Glutamatergic neuron (in vitro differentiated cells): ENCODE data around the gene EVI5. TPM values are rescaled to one million over a fixed set of nuclear protein-coding genes. Genes with fewer than 3 reads are reported as not detected.
A peak's percentile ranks its signal among the peaks of the same experiment; 100 is the strongest.

Source experiments
- DNase-seq: peaks from one replicate; pipeline ENCODE4 v3.0.0; 2022
- H3K27ac Mint-ChIP-seq: one replicate; pipeline ENCODE4 v1.8.0; 2020; ENCODE audit warnings: mild to moderate bottlenecking, mixed read lengths, inconsistent platforms; ENCODE audit not compliant: unreplicated experiment
- H3K27me3 Mint-ChIP-seq: one replicate; pipeline ENCODE4 v1.8.0; 2020; ENCODE audit warnings: mild to moderate bottlenecking, moderate library complexity, mixed read lengths, inconsistent platforms; ENCODE audit not compliant: unreplicated experiment
- H3K36me3 Mint-ChIP-seq: one replicate; pipeline ENCODE4 v1.8.0; 2020; ENCODE audit warnings: mild to moderate bottlenecking, mixed read lengths, inconsistent platforms; ENCODE audit not compliant: unreplicated experiment
- H3K4me1 Mint-ChIP-seq: one replicate; pipeline ENCODE4 v1.8.0; 2020; ENCODE audit warnings: mild to moderate bottlenecking, low read depth, mixed read lengths, inconsistent platforms; ENCODE audit not compliant: unreplicated experiment
- H3K4me3 Mint-ChIP-seq: one replicate; pipeline ENCODE4 v1.8.0; 2020; ENCODE audit warnings: mild to moderate bottlenecking, mixed read lengths, inconsistent platforms; ENCODE audit not compliant: unreplicated experiment
- H3K9me3 Mint-ChIP-seq: one replicate; pipeline ENCODE4 v1.8.0; 2020; ENCODE audit warnings: mild to moderate bottlenecking, moderate library complexity, mixed read lengths, inconsistent platforms; ENCODE audit not compliant: unreplicated experiment
- CTCF ChIP-seq: fragments of 200-600 bp; sonication (generic); IDR thresholded peaks from one replicate; pipeline ENCODE4 v1.5.0; 2021; ENCODE audit not compliant: partially characterized antibody, unreplicated experiment
- total RNA-seq: library from RNA; stranded (reverse); fragmentation: NEBNext Ultra II Directional; extraction: Animal tissue kit (Norgen Biotek cat#: 25700); gene quantifications from one replicate; pipeline ENCODE4 v1.2.1, GENCODE V29; 2021; ENCODE audit not compliant: unreplicated experiment

EVI5 gene
- total RNA-seq, 1 donor from 2014 or later = 19.5 TPM

DNA sequence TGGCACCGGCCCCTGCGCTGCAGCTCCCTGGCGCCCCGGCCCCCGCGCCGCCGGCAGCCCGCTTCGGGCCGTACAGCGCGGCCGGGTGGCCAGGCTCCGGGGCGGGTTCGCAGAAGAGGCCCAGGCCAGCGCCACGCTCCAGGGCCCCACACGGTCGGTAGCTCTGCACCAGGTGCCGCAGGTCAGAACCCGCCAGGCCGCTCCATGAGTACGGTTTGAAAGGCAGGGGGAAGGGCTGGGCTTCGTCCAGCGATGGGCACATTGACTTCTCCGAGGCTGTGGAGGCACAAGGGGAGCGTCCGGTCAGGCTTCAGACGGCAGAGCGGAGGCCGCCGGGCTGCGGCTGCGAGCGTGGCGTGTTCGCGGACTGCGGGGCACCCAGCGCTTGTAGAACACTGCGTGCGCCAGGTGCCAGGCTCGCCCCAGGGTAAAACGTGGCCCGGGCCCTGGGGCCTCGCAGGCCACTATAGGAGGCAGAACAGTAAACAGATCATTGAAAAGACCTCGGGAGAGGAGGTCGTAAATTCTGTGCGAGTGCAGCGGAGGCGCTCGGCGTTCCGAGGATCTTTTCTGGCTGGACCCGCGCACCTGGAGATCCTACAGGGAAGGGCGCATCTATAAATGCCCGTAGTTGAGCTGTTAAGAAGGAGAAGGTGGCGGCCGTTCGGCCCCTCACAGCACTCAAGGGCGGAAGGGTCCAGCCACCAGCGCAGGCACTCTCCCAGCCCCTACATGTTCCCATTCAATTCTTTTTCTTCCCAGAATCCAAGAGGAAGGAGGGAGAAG, 303.9 kb downstream of the EVI5 start:
- peaks cover 39% of the 10 kb centered on the region for H3K27me3 Mint-ChIP-seq
- peaks cover 11% of the 10 kb centered on the region for H3K36me3 Mint-ChIP-seq
- H3K4me3 Mint-ChIP-seq = peak overlapping the region; percentile 78
- peaks cover 12% of the 10 kb centered on the region for H3K9me3 Mint-ChIP-seq
- H3K4me1 Mint-ChIP-seq = peaks cover 13% of the 10 kb centered on the region
- peak; percentile 41 for DNase-seq
- no peak for TF ChIP-seq CTCF
- H3K27ac Mint-ChIP-seq = no peak overlapping the region

GRCh38 chr1:92480200-92480812, 304.6 kb downstream of the EVI5 start:
- no peak overlapping the region for H3K27ac Mint-ChIP-seq
- DNase-seq = peak; percentile 26
- H3K9me3 Mint-ChIP-seq = peaks cover 12% of the 10 kb centered on the region
- peaks cover 11% of the 10 kb centered on the region for H3K36me3 Mint-ChIP-seq
- peaks cover 41% of the 10 kb centered on the region for H3K27me3 Mint-ChIP-seq
- no peak for TF ChIP-seq CTCF
- peak overlapping the region; percentile 71 for H3K4me3 Mint-ChIP-seq
- H3K4me1 Mint-ChIP-seq = peaks cover 13% of the 10 kb centered on the region

- DNase-seq = no peak
- Mint-ChIP-seq H3K36me3 (peaks cover 11% of the 10 kb centered on the region), H3K4me1 (peaks cover 11% of the 10 kb centered on the region), H3K27me3 (peaks cover 40% of the 10 kb centered on the region), H3K27ac (peak overlapping the region; percentile 18), H3K9me3 (peaks cover 12% of the 10 kb centered on the region), H3K4me3 (peak overlapping the region; percentile 71)
- TF ChIP-seq CTCF = no peak
Observed at GRCh38 chr1:92479587-92479986, 305.3 kb downstream of the EVI5 start.

- H3K27me3 Mint-ChIP-seq = peaks cover 32% of the 10 kb centered on the region
- H3K9me3 Mint-ChIP-seq = peaks cover 10% of the 10 kb centered on the region
- H3K27ac Mint-ChIP-seq = no peak overlapping the region
- TF ChIP-seq CTCF = no peak
- H3K4me3 Mint-ChIP-seq = no peak overlapping the region
- peaks cover 8% of the 10 kb centered on the region for H3K4me1 Mint-ChIP-seq
- peaks cover 11% of the 10 kb centered on the region for H3K36me3 Mint-ChIP-seq
- no peak for DNase-seq
Observed at GRCh38 chr1:92478393-92478792, 306.5 kb downstream of the EVI5 start.

- Mint-ChIP-seq H3K27me3 (peaks cover 20% of the 10 kb centered on the region), H3K27ac (no peak overlapping the region), H3K4me3 (no peak overlapping the region), H3K9me3 (peaks cover 5% of the 10 kb centered on the region), H3K4me1 (peaks cover 5% of the 10 kb centered on the region), H3K36me3 (peaks cover 11% of the 10 kb centered on the region)
- DNase-seq = no peak
- no peak for TF ChIP-seq CTCF
Observed at GRCh38 chr1:92476071-92476631, 308.8 kb downstream of the EVI5 start.
